Stimulated activated CD8-positive, alpha-beta memory T cell treated with anti-CD3 and anti-CD28 coated beads, Interleukin-12 subunit alpha, Interleukin-12 subunit beta, amount 100 ng/mL, for 24 hours (primary cell): ENCODE data around the gene OR11G2.
"Not testable (repeated sequence)": the region's sequence is repeated elsewhere in the genome, so short reads cannot be mapped to it uniquely, and the experiment has no call there.

Experiments
- DNase-seq: peaks from one replicate; pipeline ENCODE4 v3.0.0-alpha.2; 2020; ENCODE audit errors: extremely low read depth

OR11G2 gene, protein sequence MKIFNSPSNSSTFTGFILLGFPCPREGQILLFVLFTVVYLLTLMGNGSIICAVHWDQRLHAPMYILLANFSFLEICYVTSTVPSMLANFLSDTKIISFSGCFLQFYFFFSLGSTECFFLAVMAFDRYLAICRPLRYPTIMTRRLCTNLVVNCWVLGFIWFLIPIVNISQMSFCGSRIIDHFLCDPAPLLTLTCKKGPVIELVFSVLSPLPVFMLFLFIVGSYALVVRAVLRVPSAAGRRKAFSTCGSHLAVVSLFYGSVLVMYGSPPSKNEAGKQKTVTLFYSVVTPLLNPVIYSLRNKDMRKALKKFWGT

DNA sequence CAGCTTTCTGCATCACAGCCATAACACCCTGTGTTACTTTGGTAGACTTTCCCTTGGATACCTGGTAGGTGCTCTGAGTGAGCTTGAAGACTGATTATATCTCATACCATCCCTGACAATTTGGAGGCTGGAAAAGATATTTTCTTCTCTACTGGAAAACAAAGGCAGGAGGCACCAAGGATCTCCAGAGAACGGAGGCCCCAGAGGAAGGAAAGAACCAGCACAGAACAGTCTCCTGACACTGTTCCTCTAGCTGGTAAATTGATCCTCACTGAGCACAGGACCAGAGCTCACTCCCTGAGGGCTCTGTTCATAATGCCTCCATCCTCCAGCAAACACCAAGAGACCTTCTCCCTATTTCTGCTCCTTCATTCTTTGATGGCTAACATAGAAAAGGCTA is at the start of gene OR11G2:
OR11G2 (plus strand) TSS at position 301 of the 400 bp plus-strand sequence. CDS start 6,542 bp downstream, outside the sequence.
- DNase-seq = no peak

DNA sequence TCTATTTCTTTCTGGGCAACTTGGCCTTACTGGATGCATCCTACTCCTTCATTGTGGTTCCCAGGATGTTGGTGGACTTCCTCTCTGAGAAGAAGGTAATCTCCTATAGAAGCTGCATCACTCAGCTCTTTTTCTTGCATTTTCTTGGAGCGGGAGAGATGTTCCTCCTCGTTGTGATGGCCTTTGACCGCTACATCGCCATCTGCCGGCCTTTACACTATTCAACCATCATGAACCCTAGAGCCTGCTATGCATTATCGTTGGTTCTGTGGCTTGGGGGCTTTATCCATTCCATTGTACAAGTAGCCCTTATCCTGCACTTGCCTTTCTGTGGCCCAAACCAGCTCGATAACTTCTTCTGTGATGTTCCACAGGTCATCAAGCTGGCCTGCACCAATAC is 46.8 kb upstream of the OR11G2 start:
- no peak for DNase-seq

DNA sequence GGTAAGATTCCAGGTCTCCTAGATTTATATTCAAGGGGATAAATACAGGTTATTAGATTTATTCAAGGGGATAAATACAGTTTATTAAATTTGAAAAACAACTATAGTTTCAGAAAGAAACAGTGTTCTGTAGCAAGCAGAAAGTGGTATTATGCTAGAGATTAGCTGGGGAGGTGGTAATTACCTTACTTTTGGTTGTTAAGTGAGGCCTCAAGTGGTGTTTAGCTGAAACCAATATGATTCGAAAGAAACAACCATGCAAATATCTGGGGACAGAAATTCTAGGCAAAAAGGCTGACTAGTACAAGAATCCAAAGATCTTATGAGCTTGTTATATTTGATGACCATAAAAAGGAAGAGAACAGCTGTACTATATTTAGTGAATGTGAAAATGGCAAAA is 45.9 kb upstream of the OR11G2 start:
- no peak for DNase-seq

DNA sequence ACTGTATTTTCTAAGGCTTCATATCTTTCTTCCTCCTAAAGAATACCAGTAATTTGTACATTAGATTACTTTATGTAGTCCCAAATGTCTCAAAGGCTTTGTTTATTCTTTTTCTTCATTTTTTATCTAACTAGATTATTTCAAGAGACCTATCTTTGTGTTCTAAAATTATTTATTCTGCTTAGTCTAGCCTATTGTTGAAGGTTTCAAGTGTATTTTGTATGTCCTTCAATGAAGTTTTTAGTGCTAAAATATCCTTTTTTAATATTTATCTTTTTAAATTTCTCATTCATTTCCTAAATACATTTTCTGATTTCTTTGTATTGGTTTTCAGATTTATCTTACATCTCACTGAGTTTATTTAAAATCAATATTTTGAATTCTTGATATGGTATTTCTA is 26.2 kb upstream of the OR11G2 start:
- DNase-seq = no peak

DNA sequence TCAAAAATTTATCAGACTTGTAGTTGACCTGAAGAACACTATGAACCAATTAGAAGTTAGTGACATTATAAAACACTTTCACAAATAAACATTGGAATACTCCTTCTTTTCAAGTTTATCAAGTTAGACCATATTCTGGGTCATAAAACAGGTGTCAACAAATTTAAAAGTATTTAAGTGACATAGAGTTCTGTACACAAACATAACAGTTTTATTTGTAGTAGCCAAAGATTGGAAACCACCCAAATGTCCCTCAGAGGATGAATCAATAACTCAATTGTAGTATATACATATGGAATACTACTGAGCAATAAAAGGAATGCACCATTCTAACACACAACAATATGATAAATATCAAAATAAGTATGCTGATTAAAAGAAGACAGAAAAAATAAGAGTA is 23.6 kb upstream of the OR11G2 start:
- DNase-seq = no peak

DNA sequence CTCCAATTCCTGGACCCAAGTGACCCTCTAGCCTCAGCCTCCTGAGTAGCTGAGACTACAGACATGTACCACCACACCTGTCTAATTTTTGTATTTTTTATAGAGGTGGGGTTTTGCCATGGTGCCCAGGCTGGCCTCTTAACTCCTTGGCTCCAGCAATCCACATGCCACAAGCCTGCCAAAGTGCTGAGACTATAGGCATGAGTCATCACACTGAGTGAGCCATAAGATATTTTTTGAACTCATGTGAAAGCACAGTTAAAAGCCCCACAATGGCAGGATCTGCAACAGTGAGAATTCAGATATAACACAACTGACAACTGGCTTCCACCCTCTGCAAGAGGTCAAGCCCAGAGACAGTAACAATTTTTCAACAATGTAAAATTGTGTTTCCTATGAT is 20.8 kb upstream of the OR11G2 start:
- not testable (repeated sequence) for DNase-seq

DNA sequence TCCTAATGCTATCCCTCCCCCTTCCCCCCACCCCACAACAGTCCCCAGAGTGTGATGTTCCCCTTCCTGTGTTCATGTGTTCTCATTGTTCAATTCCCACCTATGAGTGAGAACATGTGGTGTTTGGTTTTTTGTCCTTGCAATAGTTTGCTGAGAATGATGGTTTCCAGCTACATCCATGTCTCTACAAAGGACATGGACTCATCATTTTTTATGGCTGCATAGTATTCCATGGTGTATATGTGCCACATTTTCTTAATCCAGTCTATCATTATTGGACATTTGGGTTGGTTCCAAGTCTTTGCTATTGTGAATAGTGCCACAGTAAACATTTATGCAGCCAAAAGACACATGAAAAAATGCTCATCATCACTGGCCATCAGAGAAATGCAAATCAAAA is 16.5 kb upstream of the OR11G2 start:
- not testable (repeated sequence) for DNase-seq

DNA sequence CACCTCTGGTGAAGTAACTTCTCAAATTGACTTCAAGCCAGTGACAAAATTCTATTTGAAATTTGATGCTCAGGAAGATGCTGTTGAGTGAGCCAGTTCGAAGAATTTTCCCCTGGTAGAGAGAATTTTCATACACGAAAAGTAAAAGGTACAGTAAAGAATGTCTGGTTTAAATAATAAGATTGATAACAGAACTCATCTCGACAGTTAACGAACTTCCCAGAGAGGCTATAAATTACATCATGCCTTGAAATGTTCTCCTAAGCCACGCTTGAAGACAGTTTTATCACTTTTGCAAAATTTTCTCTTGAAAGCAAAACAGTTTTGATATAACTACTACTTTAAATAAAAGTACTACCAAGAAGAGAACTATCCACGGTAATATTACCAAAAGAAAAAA is 14.4 kb upstream of the OR11G2 start:
- no peak for DNase-seq

DNA sequence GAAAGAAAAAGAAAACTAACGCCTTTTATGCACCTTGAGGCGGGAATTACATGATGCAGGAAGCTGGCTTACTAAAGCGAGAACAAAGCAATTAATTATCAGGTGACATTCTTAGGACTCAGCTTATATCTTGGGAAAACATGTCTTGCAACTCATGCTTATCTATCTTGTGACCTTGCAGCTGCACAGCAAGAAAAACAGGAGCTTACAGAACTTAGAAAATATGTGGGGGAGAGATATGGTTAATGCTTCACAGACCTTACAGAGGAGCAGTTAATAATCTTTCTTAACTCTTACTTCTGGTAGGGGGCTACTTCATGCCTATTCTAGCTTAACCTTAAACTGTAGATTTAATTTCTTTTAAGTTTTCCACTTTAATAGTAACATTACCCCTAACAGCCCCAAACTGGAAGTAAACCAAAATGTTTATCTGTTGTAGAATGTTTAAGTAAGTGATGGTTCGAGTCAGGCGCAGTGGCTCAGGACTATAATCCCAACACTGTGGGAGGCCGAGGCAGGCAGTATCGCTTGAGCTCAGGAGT is 13.2 kb upstream of the OR11G2 start:
- DNase-seq = no peak

DNA sequence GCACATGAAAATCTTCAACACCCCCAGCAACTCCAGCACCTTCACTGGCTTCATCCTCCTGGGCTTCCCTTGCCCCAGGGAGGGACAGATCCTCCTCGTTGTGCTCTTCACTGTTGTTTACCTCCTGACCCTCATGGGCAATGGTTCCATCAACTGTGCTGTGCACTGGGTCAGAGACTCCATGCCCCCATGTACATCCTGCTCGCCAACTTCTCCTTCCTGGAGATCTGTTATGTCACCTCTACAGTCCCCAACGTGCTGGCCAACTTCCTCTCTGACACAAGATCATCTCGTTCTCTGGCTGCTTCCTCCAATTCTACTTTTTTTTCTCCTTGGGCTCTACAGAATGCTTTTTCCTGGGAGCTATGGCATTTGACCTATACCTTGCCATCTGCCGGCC is 11.5 kb upstream of the OR11G2 start:
- no peak for DNase-seq

DNA sequence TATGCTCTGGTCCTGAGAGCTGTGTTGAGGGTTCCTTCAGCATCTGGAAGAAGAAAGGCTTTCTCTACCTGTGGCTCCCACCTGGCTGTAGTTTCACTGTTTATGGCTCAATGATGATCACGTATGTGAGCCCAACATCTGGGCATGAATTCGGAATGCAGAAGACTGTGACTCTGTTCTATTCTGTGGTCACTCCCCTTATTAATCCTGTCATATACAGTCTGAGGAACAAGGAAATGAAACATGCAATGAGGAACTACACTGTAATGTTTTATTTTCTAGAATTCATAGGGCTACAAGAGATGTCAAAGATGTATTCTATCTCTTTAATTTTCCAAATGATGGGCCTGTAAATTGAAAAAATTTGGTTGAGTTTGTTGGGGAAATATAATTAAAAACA is 10.8 kb upstream of the OR11G2 start:
- no peak for DNase-seq

DNA sequence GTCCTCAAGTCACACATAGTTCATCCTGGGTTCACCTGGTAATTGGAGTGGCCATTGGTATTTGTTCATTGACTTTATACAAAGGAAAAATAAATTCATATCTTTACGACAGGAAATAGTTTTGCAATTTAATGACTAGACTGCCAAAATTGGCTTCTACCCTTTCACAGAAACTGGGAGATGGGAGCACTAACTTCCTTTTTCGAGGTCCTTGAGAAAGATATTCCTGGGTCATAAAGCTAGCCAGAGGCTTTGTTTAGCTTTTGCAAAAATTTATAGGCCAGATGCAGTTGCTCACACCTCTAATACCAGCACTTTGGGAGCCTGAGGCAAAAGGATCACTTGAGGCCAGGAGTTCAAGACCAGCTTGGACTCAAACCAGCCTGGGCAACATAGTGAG is 10.2 kb upstream of the OR11G2 start:
- no peak for DNase-seq

DNA sequence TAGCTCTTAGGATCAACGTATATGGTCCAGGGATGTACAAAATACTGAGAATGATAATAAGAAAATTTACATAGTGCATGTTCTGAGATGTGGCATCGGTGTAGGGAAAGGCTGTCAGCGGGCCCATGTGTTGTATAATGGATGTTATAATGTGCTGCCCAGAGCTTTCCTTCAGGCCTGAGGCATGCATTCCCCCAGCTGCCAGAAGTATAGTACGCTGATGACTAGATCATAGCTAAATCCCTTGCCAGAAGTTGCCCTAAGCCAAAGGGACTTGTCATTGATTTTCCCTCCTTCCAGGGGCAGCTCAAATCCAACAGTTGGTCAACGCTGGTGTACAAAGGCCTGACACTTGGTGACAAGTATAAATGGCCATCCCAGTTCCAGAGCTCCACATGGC is 6.5 kb upstream of the OR11G2 start:
- no peak for DNase-seq

DNA sequence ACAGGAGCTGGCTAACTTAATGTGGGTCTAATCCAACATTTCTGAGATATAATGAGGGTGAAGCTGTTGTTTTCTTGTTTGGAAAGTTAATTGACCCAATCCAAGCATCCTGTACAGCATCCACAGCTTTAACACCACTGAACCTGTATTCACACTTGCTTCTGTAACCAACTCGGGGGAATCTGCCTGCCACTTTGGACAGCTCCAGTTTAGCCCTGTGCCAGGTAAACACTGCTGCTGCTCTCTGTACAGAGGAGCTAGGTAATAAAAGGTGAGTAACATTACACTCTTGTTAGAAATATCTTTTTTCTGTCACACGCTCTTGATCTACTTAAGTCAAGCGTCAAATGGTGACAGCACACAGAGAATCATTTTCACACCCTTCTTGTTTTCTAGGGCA is 700 bp downstream of the OR11G2 start:
- DNase-seq = no peak

DNA sequence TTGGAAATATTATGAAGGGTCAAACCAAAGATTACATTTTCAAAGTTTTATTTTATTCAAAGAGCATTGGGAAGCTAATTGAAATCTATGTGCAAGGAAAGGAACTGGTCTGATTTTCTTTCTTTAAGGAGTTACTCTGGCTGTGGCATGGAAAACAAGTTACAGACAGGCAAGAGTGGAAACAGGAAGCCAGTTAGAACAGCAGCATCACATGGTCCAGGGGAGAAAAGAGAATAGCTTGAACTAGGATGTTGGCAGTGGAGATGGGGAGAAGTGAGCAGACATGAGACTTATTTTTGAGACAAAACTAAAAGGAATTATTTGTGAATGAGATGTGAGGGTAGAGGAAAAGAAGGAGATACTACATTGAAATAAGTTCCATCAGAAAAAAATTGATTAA is 3.4 kb downstream of the OR11G2 start:
- no peak for DNase-seq

DNA sequence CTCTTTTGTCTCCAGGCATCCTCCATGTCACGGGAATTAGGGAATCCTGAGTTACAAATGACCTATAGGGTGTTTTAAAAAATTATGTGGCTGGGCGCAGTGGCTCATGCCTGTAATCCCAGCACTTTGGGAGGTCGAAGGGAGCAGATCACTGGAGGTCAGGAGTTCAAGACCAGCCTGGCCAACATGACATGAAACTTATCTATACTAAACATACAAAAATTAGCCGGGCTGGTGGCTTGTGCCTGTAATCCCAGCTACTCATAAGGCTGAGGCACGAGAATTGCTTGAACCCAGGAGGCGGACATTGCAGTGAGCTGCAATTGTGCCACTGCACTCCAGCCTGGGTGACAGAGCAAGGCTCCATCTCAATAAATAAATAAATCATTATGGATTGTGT is 4.5 kb downstream of the OR11G2 start:
- not testable (repeated sequence) for DNase-seq

DNA sequence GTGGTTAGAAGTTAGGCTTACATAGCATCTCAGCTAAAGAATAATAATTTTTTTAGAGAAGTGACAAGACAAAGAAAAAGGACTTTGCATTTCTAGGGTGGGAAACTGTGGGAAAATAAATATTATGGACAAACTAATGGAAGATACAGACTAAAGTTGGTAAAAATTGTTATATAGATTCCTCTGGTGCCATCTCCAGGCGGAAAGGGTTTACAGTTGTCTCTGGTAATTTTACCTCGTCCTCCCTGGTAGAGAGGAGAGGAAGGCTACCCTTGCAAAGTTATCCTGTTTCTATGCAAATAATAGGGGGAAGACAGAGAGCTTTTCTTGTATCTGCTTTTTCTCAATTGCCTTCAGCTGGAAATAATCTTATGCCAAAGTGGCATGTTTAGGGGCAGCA is 5.2 kb downstream of the OR11G2 start:
- no peak for DNase-seq

DNA sequence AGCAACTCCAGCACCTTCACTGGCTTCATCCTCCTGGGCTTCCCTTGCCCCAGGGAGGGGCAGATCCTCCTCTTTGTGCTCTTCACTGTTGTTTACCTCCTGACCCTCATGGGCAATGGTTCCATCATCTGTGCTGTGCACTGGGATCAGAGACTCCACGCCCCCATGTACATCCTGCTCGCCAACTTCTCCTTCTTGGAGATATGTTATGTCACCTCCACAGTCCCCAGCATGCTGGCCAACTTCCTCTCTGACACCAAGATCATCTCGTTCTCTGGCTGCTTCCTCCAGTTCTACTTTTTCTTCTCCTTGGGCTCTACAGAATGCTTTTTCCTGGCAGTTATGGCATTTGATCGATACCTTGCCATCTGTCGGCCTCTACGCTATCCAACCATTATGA is 6.8 kb downstream of the OR11G2 start:
- DNase-seq = no peak

DNA sequence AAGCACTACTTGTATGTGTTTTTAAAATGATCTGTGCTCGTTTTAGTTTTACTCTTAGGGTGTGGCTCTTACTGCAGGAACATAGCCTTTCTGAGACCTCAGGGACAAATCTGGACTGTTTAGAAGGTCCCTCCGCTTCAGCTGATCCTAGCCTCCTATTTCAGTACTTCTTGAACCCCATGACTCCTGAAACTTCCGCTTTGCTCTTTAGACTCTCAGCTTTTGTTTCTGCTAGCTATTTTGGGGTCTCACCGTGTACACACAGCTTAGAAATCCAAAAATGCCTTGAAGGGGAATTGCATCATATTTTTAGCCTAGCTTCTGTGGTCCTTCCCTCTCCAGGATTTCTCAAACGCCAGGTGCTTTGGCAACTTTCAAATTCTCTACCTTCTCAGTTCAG is 8.3 kb downstream of the OR11G2 start:
- no peak for DNase-seq

DNA sequence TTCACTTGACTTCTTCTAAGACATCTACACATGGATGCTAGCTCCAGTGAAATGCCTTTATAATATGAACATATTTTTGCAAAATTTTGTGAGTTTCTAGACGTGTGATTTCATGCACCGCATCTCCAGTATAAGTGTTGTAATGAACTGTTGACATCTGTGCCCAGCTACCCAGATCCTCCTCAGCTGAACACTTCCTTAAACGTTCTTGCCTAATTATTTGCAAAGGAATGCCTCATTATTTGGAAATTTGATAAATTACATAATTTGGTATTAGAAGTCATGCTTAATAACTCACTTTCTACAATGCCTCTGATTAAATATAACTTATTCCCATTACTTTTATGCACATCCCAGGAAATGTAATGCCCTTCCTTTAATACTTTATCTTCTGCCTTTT is 14.0 kb downstream of the OR11G2 start:
- no peak for DNase-seq

DNA sequence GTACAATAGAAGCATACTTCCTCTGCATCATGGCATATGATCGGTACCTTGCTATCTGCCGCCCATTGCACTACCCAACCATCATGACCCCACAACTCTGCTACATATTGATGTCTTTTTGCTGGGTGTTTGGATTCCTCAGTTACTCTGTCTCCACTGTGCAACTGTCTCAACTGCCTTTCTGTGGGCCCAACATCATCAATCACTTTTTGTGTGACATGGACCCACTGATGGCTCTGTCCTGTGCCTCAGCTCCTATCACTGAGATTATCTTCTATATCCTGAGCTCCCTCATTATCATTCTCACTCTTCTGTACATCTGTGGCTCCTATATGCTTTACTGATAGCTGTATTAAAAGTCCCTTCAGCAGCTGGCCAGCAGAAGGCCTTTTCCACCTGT is 18.9 kb downstream of the OR11G2 start:
- no peak for DNase-seq

DNA sequence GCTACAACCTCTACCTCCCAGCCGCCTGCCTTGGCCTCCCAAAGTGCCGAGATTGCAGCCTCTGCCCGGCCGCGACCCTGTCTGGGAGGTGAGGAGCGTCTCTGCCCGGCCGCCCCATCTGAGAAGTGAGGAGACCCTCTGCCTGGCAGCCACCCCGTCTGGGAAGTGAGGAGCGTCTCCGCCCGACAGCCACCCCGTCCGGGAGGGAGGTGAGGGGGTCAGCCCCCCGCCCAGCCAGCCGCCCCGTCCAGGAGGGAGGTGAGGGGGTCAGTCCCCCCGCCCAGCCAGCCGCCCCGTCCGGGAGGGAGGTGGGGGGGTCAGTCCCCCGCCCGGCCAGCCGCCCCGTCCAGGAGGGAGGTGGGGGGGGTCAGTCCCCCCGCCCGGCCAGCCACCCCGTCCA is 21.7 kb downstream of the OR11G2 start:
- not testable (repeated sequence) for DNase-seq

DNA sequence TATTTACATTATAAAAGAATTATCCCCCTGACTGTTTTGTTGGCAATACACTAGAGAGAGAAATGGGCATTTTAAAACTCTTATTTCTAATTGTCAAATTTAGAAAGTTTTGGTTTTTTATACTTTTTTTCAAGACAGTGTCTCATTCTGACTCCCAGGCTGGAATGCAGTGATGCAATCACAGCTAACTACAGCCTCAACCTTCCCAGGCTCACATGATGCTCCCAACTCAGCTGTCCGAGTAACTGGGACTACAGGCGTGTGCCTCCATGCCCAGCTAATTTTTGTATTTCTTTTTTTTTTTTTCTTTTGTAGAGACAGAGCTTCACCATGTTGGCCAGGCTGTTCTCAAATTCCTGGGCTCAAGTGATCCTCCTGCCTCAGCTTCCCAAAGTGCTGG is 24.5 kb downstream of the OR11G2 start:
- no peak for DNase-seq

DNA sequence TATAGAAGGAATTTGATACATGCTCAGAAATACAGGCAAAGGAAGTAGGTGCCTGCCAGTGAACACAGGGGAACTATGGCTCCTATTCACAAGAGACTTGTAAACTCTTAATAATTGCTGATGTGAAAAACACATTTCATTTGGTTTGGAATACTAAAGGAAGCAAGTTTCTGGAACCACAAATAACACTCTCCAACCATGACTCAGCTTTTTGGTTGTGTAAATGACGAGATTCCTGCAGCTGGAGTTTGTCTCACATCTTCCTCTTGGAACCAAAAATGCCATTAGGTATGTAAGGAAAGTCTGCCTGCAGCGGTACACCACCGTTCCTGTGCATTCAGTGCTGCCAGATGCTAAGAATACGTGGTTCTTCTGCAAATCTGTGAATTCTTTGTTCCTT is 28.3 kb downstream of the OR11G2 start:
- no peak for DNase-seq
